Measurements from ENCODE around the gene ATRX.
"Not testable (repeated sequence)": the region's sequence is repeated elsewhere in the genome, so short reads cannot be mapped to it uniquely, and the experiment has no call there.

The ATRX gene

DNA sequence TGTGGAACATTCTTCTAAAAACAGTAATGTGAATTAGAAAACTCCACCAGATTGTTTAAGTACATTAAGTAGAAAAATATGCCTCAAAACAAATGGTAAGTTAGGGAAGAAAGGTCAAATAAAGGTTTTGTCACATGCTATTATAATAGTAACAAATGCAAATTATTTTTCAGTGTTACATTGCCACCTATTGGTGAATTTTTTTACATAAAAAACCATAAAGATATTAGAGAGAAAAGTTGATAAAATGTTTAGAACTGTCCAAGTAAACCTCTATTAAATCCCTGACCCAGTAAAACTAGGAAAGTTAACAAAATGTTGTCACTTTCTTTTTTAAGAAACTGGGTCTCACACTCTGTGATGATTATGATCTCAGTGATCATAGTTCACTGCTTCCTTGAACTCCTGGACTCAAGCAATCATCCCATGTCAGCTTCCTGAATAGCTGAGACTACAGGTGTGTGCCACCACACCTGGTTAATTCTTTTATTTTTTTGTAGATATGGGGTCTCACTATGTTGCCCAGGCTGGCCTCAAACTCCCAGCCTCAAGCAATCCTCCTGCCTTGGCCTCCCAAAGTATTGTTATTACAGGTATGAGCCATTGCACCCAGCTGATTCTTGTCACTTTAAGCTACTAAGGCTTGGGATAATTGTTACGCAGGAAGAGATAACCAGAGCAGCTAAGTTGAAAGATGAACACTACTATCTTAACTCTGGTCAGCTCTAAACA lies 157.6 kb downstream of the ATRX start:
- no peak for DNase-seq (ENCODE audit: extremely low spot score)
- ChIA-PET POLR2A (no interaction called here), CTCF (no interaction called here)
- TF ChIP-seq, protein P1, sequence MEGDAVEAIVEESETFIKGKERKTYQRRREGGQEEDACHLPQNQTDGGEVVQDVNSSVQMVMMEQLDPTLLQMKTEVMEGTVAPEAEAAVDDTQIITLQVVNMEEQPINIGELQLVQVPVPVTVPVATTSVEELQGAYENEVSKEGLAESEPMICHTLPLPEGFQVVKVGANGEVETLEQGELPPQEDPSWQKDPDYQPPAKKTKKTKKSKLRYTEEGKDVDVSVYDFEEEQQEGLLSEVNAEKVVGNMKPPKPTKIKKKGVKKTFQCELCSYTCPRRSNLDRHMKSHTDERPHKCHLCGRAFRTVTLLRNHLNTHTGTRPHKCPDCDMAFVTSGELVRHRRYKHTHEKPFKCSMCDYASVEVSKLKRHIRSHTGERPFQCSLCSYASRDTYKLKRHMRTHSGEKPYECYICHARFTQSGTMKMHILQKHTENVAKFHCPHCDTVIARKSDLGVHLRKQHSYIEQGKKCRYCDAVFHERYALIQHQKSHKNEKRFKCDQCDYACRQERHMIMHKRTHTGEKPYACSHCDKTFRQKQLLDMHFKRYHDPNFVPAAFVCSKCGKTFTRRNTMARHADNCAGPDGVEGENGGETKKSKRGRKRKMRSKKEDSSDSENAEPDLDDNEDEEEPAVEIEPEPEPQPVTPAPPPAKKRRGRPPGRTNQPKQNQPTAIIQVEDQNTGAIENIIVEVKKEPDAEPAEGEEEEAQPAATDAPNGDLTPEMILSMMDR (IDR thresholded peaks at IDR 0.05; ENCODE audit: control extremely low read depth, extremely low read depth, low read depth, missing control alignments), result no peak

DNA sequence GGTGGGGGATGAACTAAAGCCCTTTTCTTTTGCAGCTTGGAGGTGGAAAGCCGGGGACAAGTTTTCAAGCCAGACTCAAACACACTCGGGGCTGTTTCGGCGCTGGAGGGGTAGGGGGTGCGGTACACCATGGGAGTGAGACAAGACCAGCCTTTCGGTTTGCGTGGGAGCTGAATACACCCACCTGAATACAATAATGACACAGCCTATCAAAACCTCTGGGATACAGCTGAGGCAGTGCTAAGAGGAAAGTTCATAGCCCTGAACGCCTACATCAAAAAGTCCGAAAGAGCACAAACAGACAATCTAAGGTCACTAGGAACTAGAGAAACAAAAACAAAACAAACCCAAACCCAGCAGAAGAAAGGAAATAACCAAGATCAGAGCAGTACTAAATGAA lies 163.3 kb downstream of the ATRX start:
- ChIA-PET POLR2A (no interaction called here), CTCF (no interaction called here)
- TF ChIP-seq, protein P1 (IDR thresholded peaks at IDR 0.05; ENCODE audit: control extremely low read depth, extremely low read depth, low read depth, missing control alignments), result no peak
- DNase-seq (ENCODE audit: extremely low spot score), result no peak

DNA sequence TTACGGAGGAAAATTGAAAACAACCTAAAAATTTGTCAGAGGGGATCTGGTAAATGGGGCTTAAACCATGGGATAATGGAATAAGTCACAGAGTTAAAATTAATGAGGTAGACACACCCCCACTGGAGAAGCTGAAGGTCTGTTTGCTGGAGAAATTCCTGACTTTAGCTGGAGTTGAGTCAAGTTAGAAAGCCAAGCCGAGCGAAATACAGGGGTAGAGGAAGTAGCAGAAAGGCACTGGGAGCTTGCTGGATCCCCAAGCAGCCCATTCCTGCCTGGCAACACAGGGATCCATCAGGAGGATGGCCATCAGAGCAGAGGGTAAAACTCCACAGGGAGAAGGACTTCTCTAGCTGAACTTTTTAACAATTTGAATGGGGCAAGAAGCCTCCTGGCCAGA lies 163.8 kb downstream of the ATRX start:
- ChIA-PET POLR2A (no interaction called here), CTCF (no interaction called here)

DNA sequence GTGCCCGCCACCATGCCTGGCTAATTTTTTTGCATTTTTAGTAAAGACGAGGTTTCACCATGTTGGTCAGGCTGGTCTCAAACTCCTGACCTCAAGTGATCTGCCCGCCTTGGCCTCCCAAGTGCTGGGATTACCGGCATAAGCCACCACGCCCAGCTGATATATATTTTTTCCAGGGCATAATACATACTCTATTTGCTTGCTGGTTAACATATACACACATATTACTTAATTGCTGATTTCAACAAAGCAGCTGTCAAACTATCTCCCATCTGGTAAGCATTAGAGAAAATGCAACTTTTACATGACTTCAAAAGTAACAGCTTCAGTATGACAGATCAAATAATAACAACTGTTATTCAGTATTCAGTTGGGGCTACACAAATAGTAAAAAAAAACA lies 164.6 kb downstream of the ATRX start:
- DNase-seq (ENCODE audit: extremely low spot score); CTCF ChIA-PET; POLR2A ChIA-PET: not testable (repeated sequence)

More for the DNA sequence above, 163.8 kb downstream of the ATRX start:
- no peak for DNase-seq (ENCODE audit: extremely low spot score)
- TF ChIP-seq, protein P1 (IDR thresholded peaks at IDR 0.05; ENCODE audit: control extremely low read depth, extremely low read depth, low read depth, missing control alignments), result no peak

DNA sequence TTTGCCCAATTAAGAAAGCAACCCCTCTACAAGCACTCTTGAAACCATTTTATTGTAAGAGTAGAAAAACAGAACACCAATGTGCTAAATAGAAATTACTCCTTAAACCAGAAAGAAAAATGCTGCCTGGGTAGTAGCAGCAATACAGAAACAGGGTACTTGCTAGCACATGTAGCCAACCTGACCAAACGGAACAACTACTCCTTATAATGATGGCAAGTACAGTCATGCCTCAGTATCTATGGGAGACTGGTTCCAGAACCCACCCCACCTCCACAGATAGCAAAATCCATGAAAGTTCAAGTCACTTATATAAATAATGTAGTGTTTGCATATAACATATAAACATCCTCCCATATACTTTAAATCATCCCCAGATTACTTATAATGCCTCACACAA lies 168.8 kb downstream of the ATRX start:
- no peak for DNase-seq (ENCODE audit: extremely low spot score)
- POLR2A ChIA-PET, result no interaction called here
- CTCF ChIA-PET, result no interaction called here
- TF ChIP-seq, protein P1 (IDR thresholded peaks at IDR 0.05; ENCODE audit: control extremely low read depth, extremely low read depth, low read depth, missing control alignments), result no peak

DNA sequence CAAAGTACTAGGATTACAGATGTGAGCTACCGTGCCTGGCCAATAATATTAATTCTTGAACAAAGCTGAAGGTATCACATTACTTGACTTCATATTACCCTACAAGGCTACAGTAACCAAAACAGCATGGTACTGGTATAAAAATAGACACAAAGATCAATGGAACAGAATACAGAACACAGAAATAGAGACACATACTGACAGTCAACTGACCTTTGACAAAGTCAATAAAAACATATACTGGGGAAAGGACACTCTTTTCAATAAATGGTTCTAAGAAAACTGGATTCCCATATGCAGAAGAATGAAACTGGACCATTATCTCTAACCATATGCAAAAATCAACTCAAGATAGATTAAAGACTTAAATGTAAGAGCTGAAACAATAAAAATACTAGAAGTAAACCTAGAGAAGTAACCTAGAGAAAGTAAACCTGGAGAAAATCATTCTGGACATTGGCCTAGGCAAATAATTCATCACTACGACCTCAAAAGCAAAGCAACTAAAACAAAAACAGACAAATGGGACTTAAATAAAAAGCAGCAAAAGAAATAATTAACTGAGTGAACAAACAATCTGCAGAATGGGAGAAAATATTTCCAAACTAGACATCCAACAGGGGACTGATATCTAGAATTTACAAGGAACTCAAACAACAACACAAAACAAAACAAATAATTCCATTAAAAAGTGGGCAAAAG lies 182.2 kb downstream of the ATRX start:
- TF ChIP-seq, protein P1 (IDR thresholded peaks at IDR 0.05; ENCODE audit: control extremely low read depth, extremely low read depth, low read depth, missing control alignments), result no peak
- no peak for DNase-seq (ENCODE audit: extremely low spot score)
- ChIA-PET CTCF (no interaction called here), POLR2A (no interaction called here)

DNA sequence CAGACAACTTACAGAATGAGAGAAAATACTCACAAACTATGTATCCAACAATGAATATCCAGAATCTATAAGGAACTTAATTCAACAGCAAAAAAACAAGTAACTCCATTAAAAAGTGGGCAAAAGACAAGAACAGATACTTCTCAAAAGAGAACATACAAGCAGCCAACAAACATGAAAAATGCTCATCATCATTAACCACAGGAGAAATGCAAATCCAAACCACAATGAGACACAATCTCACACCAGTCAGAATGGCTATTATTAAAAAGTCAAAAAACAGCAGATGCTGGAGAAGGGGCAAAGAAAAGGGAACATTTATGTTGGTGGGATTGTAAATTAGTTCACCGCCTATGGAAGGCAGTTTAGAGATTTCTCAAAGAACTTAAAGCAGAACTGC lies 188.5 kb downstream of the ATRX start:
- ChIA-PET POLR2A (no interaction called here), CTCF (no interaction called here)
- TF ChIP-seq, protein P1 (IDR thresholded peaks at IDR 0.05; ENCODE audit: control extremely low read depth, extremely low read depth, low read depth, missing control alignments), result no peak
- no peak for DNase-seq (ENCODE audit: extremely low spot score)
